Type B pancreatic cell (in vitro differentiated cells): Measurements from ENCODE around the gene ZYG11A. TPM values are rescaled to one million over a fixed set of nuclear protein-coding genes. Genes with fewer than 3 reads are reported as not detected.

ENCODE experiments used
- DNase-seq: peaks from one replicate; pipeline ENCODE4 v3.0.0; 2021; ENCODE audit warnings: mixed read lengths; ENCODE audit not compliant: unreplicated experiment; ENCODE audit errors: extremely low spot score
- H3K27ac Mint-ChIP-seq: 2 replicates; pipeline ENCODE4 v1.8.0; 2021; ENCODE audit warnings: mild to moderate bottlenecking, mixed read lengths
- H3K27me3 Mint-ChIP-seq: 2 replicates; pipeline ENCODE4 v1.8.0; 2021; ENCODE audit warnings: mixed read lengths
- H3K36me3 Mint-ChIP-seq: 2 replicates; pipeline ENCODE4 v1.8.0; 2021; ENCODE audit warnings: mixed read lengths
- H3K4me1 Mint-ChIP-seq: one replicate; pipeline ENCODE4 v1.8.0; 2021; ENCODE audit warnings: mixed read lengths; ENCODE audit not compliant: unreplicated experiment
- H3K4me3 Mint-ChIP-seq: 2 replicates; pipeline ENCODE4 v1.8.0; 2021; ENCODE audit warnings: mild to moderate bottlenecking, mixed read lengths
- H3K9me3 Mint-ChIP-seq: 2 replicates; pipeline ENCODE4 v1.8.0; 2021; ENCODE audit warnings: mixed read lengths
- CTCF ChIP-seq: fragments of 200-600 bp; sonication (generic); conservative IDR thresholded peaks from 2 replicates; pipeline ENCODE4 v1.5.0; 2021; ENCODE audit warnings: antibody characterized with exemption, mild to moderate bottlenecking
- total RNA-seq: library from RNA; stranded (reverse); gene quantifications from 2 replicates; pipeline ENCODE4 v1.2.1, GENCODE V29; 2021; ENCODE audit warnings: low replicate concordance

The ZYG11A gene
- total RNA-seq, 1 donor from 2014 or later, result 0.31 TPM

- DNase-seq, result no peak
- no peak overlapping the region for H3K4me3 Mint-ChIP-seq
- no peaks in the 10 kb centered on the region for H3K36me3 Mint-ChIP-seq
- H3K9me3 Mint-ChIP-seq, result no peaks in the 10 kb centered on the region
- H3K4me1 Mint-ChIP-seq, result no peaks in the 10 kb centered on the region
- TF ChIP-seq CTCF, result no peak
- no peaks in the 10 kb centered on the region for H3K27me3 Mint-ChIP-seq
- no peak overlapping the region for H3K27ac Mint-ChIP-seq
Measured at GRCh38 chr1:52913014-52913413, 70.5 kb downstream of the ZYG11A start.

GRCh38 chr1:52913537-52913936 lies 71.0 kb downstream of the ZYG11A start:
- Mint-ChIP-seq H3K27ac (no peak overlapping the region), H3K4me1 (no peaks in the 10 kb centered on the region), H3K36me3 (no peaks in the 10 kb centered on the region), H3K27me3 (no peaks in the 10 kb centered on the region), H3K9me3 (no peaks in the 10 kb centered on the region), H3K4me3 (no peak overlapping the region)
- TF ChIP-seq CTCF, result no peak
- no peak for DNase-seq

GRCh38 chr1:52914463-52914862 lies 71.9 kb downstream of the ZYG11A start:
- Mint-ChIP-seq H3K4me1 (no peaks in the 10 kb centered on the region), H3K36me3 (no peaks in the 10 kb centered on the region), H3K9me3 (no peaks in the 10 kb centered on the region), H3K27ac (no peak overlapping the region), H3K4me3 (no peak overlapping the region), H3K27me3 (peaks cover 4% of the 10 kb centered on the region)
- TF ChIP-seq CTCF, result no peak
- no peak for DNase-seq

- TF ChIP-seq CTCF, result no peak
- no peak for DNase-seq
- Mint-ChIP-seq H3K36me3 (no peaks in the 10 kb centered on the region), H3K27me3 (peaks cover 13% of the 10 kb centered on the region), H3K27ac (no peak overlapping the region), H3K4me1 (no peaks in the 10 kb centered on the region), H3K4me3 (no peak overlapping the region), H3K9me3 (no peaks in the 10 kb centered on the region)
Measured at GRCh38 chr1:52915211-52915854, 72.8 kb downstream of the ZYG11A start.

GRCh38 chr1:52915855-52916220 lies 73.3 kb downstream of the ZYG11A start:
- Mint-ChIP-seq H3K27me3 (peaks cover 18% of the 10 kb centered on the region), H3K4me3 (no peak overlapping the region), H3K4me1 (no peaks in the 10 kb centered on the region), H3K27ac (no peak overlapping the region), H3K9me3 (no peaks in the 10 kb centered on the region), H3K36me3 (no peaks in the 10 kb centered on the region)
- no peak for TF ChIP-seq CTCF
- DNase-seq, result no peak
